ENCODE data around the gene DPF3. TPM values are rescaled to one million over a fixed set of nuclear protein-coding genes. Genes with fewer than 3 reads are reported as not detected.
A peak's percentile ranks its signal among the peaks of the same experiment; 100 is the strongest.

The DPF3 gene
- total and polyA plus RNA-seq, 5 donors from 2014 or later: 0.11 to 2.0 (median 0.49) TPM; not detected in 1

- Histone ChIP-seq H3K4me1 (ENCODE audit: control insufficient read depth, insufficient read depth, low read length, poor library complexity, severe bottlenecking) (no peaks in the 10 kb centered on the region), H3K4me3 (ENCODE audit: low read depth, low read length) (no peak overlapping the region), H3K27me3 (ENCODE audit: control insufficient read depth, insufficient read depth, low read length) (peaks cover 5% of the 10 kb centered on the region), H3K27ac (ENCODE audit: insufficient read depth, low read length, poor library complexity, severe bottlenecking) (no peak overlapping the region), H3K9me3 (ENCODE audit: control insufficient read depth in 2 of 2, low read length in 2 of 2) (no peaks in the 10 kb centered on the region), H3K36me3 (ENCODE audit: control insufficient read depth, insufficient read depth, low read length) (no peaks in the 10 kb centered on the region)
- DNase-seq (no peak), ATAC-seq (ENCODE audit: low read depth in 2 of 2) (no peak)
- Mint-ChIP-seq H3K4me3 (no peak overlapping the region), H3K36me3 (no peaks in the 10 kb centered on the region), H3K9me3 (peaks cover 0 to 4% (median 2%) of the 10 kb centered on the region in 7 donors), H3K27ac (no peak overlapping the region), H3K4me1 (no peaks in the 10 kb centered on the region), H3K27me3 (peaks cover 5% of the 10 kb centered on the region)
These were observed 310.3 kb downstream of the DPF3 start for GRCh38 chr14:72583316-72584272.

DNA sequence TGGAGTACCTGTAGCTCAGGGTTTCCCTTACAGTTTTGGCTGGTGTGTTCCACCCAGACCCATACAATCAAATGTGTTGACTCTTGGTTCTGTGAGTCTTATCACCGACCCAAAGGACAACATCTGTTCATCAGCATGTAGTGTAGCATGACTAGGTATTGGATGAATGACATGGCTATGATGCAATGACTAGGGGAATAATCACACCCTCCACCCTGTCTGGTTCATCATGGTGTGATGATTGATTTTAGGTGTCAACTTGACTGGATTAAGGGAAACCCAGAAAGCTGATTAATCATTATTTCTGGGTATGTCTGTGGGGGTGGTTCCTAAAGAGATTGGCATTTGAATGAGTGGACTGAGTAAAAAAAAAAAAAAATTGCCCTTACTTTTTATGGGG, 311.3 kb downstream of the DPF3 start:
- no peak for ATAC-seq (ENCODE audit: low read depth in 2 of 2)
- H3K9me3 Mint-ChIP-seq: peaks cover 0 to 4% (median 2%) of the 10 kb centered on the region in 7 donors
- no peak overlapping the region for H3K4me3 Mint-ChIP-seq
- no peaks in the 10 kb centered on the region for H3K9me3 ChIP-seq (ENCODE audit: control insufficient read depth in 2 of 2, low read length in 2 of 2)
- H3K4me3 ChIP-seq (ENCODE audit: low read depth, low read length): no peak overlapping the region
- peaks cover 5% of the 10 kb centered on the region for H3K27me3 ChIP-seq (ENCODE audit: control insufficient read depth, insufficient read depth, low read length)
- H3K27ac ChIP-seq (ENCODE audit: insufficient read depth, low read length, poor library complexity, severe bottlenecking): no peak overlapping the region
- H3K4me1 Mint-ChIP-seq: no peaks in the 10 kb centered on the region
- H3K27me3 Mint-ChIP-seq: peaks cover 5% of the 10 kb centered on the region
- no peak for DNase-seq
- H3K36me3 ChIP-seq (ENCODE audit: control insufficient read depth, insufficient read depth, low read length): no peaks in the 10 kb centered on the region
- no peaks in the 10 kb centered on the region for H3K36me3 Mint-ChIP-seq
- H3K4me1 ChIP-seq (ENCODE audit: control insufficient read depth, insufficient read depth, low read length, poor library complexity, severe bottlenecking): no peaks in the 10 kb centered on the region
- H3K27ac Mint-ChIP-seq: no peak overlapping the region

- Histone ChIP-seq H3K4me3 (ENCODE audit: low read depth, low read length) (no peak overlapping the region), H3K36me3 (ENCODE audit: control insufficient read depth, insufficient read depth, low read length) (no peaks in the 10 kb centered on the region), H3K27ac (ENCODE audit: insufficient read depth, low read length, poor library complexity, severe bottlenecking) (no peak overlapping the region), H3K27me3 (ENCODE audit: control insufficient read depth, insufficient read depth, low read length) (peaks cover 8% of the 10 kb centered on the region), H3K9me3 (ENCODE audit: control insufficient read depth in 2 of 2, low read length in 2 of 2) (no peaks in the 10 kb centered on the region), H3K4me1 (ENCODE audit: control insufficient read depth, insufficient read depth, low read length, poor library complexity, severe bottlenecking) (no peaks in the 10 kb centered on the region)
- peaks cover 0 to 1% (median 0%) of the 10 kb centered on the region in 7 donors for H3K9me3 Mint-ChIP-seq
- H3K36me3 Mint-ChIP-seq: no peaks in the 10 kb centered on the region
- ATAC-seq (ENCODE audit: low read depth in 2 of 2): no peak
- H3K27ac Mint-ChIP-seq: no peak overlapping the region
- H3K4me1 Mint-ChIP-seq: no peaks in the 10 kb centered on the region
- peaks cover 5% of the 10 kb centered on the region for H3K27me3 Mint-ChIP-seq
- no peak for DNase-seq
- H3K4me3 Mint-ChIP-seq: peak overlapping the region in 1 of 4 donors; percentile 71
These were observed 315.4 kb downstream of the DPF3 start for GRCh38 chr14:72578514-72578913.

GRCh38 chr14:72577521-72577920, 316.4 kb downstream of the DPF3 start:
- H3K27me3 ChIP-seq (ENCODE audit: control insufficient read depth, insufficient read depth, low read length): peaks cover 8% of the 10 kb centered on the region
- H3K36me3 ChIP-seq (ENCODE audit: control insufficient read depth, insufficient read depth, low read length): no peaks in the 10 kb centered on the region
- no peak for DNase-seq
- Mint-ChIP-seq H3K4me3 (no peak overlapping the region), H3K9me3 (peaks cover 0 to 2% (median 0%) of the 10 kb centered on the region in 7 donors), H3K27ac (no peak overlapping the region), H3K4me1 (no peaks in the 10 kb centered on the region), H3K36me3 (no peaks in the 10 kb centered on the region), H3K27me3 (peaks cover 11% of the 10 kb centered on the region)
- ATAC-seq (ENCODE audit: low read depth in 2 of 2): no peak
- no peak overlapping the region for H3K4me3 ChIP-seq (ENCODE audit: low read depth, low read length)
- H3K9me3 ChIP-seq (ENCODE audit: control insufficient read depth in 2 of 2, low read length in 2 of 2): no peaks in the 10 kb centered on the region
- H3K4me1 ChIP-seq (ENCODE audit: control insufficient read depth, insufficient read depth, low read length, poor library complexity, severe bottlenecking): no peaks in the 10 kb centered on the region
- H3K27ac ChIP-seq (ENCODE audit: insufficient read depth, low read length, poor library complexity, severe bottlenecking): no peak overlapping the region

DNA sequence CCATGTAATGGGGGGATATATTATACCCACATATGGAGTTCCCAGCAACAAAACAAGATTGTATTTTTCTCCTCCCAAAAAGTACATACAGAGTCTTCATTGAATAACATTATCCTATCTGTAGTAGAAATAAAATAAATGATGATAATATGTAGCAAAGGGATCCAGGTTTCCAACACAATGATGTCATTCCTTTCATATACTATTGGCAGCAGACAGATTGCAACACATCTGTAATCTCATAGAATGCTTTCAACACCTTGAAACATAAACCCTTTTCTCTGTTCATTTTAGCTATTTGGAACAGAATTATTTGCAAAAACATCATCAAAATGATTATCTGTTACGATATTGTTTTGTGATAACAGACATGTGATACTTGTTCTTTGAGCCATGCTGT, 317.6 kb downstream of the DPF3 start:
- Histone ChIP-seq H3K4me3 (ENCODE audit: low read depth, low read length) (no peak overlapping the region), H3K36me3 (ENCODE audit: control insufficient read depth, insufficient read depth, low read length) (no peaks in the 10 kb centered on the region), H3K9me3 (ENCODE audit: control insufficient read depth in 2 of 2, low read length in 2 of 2) (no peaks in the 10 kb centered on the region), H3K27ac (ENCODE audit: insufficient read depth, low read length, poor library complexity, severe bottlenecking) (no peak overlapping the region), H3K4me1 (ENCODE audit: control insufficient read depth, insufficient read depth, low read length, poor library complexity, severe bottlenecking) (no peaks in the 10 kb centered on the region), H3K27me3 (ENCODE audit: control insufficient read depth, insufficient read depth, low read length) (peaks cover 8% of the 10 kb centered on the region)
- DNase-seq (no peak), ATAC-seq (ENCODE audit: low read depth in 2 of 2) (no peak)
- Mint-ChIP-seq H3K27ac (no peak overlapping the region), H3K27me3 (peaks cover 17% of the 10 kb centered on the region), H3K4me3 (no peak overlapping the region), H3K36me3 (no peaks in the 10 kb centered on the region), H3K4me1 (no peaks in the 10 kb centered on the region), H3K9me3 (peaks cover 0 to 3% (median 1%) of the 10 kb centered on the region in 7 donors)

DNA sequence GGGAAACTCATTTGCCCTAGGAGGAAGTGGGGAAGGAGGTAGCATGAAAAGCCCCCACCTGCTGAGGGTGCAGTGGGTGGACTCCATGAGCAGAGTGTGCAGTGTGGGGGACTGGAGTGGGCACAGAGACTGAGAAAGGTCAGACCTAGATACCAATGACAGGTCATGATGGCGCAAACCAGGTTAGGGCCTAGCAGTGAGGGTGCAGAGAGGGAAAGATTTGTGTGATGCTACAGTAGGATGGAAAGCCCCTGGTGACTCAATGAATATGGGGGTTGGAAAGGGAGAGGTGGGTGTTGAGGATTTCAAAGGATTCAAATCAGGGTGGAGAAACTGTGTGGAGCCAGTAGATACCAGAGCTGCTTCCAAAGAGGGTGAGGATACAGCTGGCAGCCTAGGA, 319.2 kb downstream of the DPF3 start:
- H3K27me3 Mint-ChIP-seq: peaks cover 22% of the 10 kb centered on the region
- H3K36me3 ChIP-seq (ENCODE audit: control insufficient read depth, insufficient read depth, low read length): no peaks in the 10 kb centered on the region
- DNase-seq: no peak
- no peak overlapping the region for H3K4me3 Mint-ChIP-seq
- H3K27ac Mint-ChIP-seq: no peak overlapping the region
- no peak overlapping the region for H3K27ac ChIP-seq (ENCODE audit: insufficient read depth, low read length, poor library complexity, severe bottlenecking)
- peaks cover 8% of the 10 kb centered on the region for H3K27me3 ChIP-seq (ENCODE audit: control insufficient read depth, insufficient read depth, low read length)
- H3K4me1 ChIP-seq (ENCODE audit: control insufficient read depth, insufficient read depth, low read length, poor library complexity, severe bottlenecking): no peaks in the 10 kb centered on the region
- no peaks in the 10 kb centered on the region for H3K4me1 Mint-ChIP-seq
- peaks cover 0 to 5% (median 1%) of the 10 kb centered on the region in 7 donors for H3K9me3 Mint-ChIP-seq
- no peak overlapping the region for H3K4me3 ChIP-seq (ENCODE audit: low read depth, low read length)
- no peaks in the 10 kb centered on the region for H3K9me3 ChIP-seq (ENCODE audit: control insufficient read depth in 2 of 2, low read length in 2 of 2)
- no peaks in the 10 kb centered on the region for H3K36me3 Mint-ChIP-seq
- ATAC-seq (ENCODE audit: low read depth in 2 of 2): no peak

GRCh38 chr14:72573725-72574417, 320.0 kb downstream of the DPF3 start:
- DNase-seq: no peak
- Histone ChIP-seq H3K9me3 (ENCODE audit: control insufficient read depth in 2 of 2, low read length in 2 of 2) (no peaks in the 10 kb centered on the region), H3K27ac (ENCODE audit: insufficient read depth, low read length, poor library complexity, severe bottlenecking) (no peak overlapping the region), H3K4me3 (ENCODE audit: low read depth, low read length) (no peak overlapping the region), H3K27me3 (ENCODE audit: control insufficient read depth, insufficient read depth, low read length) (peaks cover 5% of the 10 kb centered on the region), H3K36me3 (ENCODE audit: control insufficient read depth, insufficient read depth, low read length) (no peaks in the 10 kb centered on the region), H3K4me1 (ENCODE audit: control insufficient read depth, insufficient read depth, low read length, poor library complexity, severe bottlenecking) (no peaks in the 10 kb centered on the region)
- Mint-ChIP-seq H3K4me3 (no peak overlapping the region), H3K27me3 (peaks cover 22% of the 10 kb centered on the region), H3K4me1 (no peaks in the 10 kb centered on the region), H3K36me3 (no peaks in the 10 kb centered on the region), H3K9me3 (peaks cover 0 to 5% (median 1%) of the 10 kb centered on the region in 7 donors), H3K27ac (no peak overlapping the region)
- no peak for ATAC-seq (ENCODE audit: low read depth in 2 of 2)

Data from CD4-positive, CD25-positive, alpha-beta regulatory T cell (primary cell).